GM21737 (cell line): ENCODE results near the gene HOXB7.

Experiments
- ATAC-seq: cut with Tn5 transposase; IDR thresholded peaks from one replicate; pipeline ENCODE4 v1.9.1; 2021; ENCODE audit warnings: mild to moderate bottlenecking, moderate library complexity; ENCODE audit not compliant: unreplicated experiment

HOXB7 gene

GRCh38 chr17:48624118-48624517 lies 13.3 kb upstream of the HOXB7 start:
- no peak for ATAC-seq

- no peak for ATAC-seq
Measured at GRCh38 chr17:48623583-48623982, 12.8 kb upstream of the HOXB7 start.

GRCh38 chr17:48622857-48623256 lies 12.0 kb upstream of the HOXB7 start:
- no peak for ATAC-seq

- no peak for ATAC-seq
Measured at GRCh38 chr17:48621410-48622392, 10.9 kb upstream of the HOXB7 start.

- ATAC-seq, result no peak
Measured at GRCh38 chr17:48620461-48621139, 9.8 kb upstream of the HOXB7 start.

- no peak for ATAC-seq
Measured at GRCh38 chr17:48619826-48620449, 9.1 kb upstream of the HOXB7 start.

- no peak for ATAC-seq
Measured at GRCh38 chr17:48618256-48618896, 7.6 kb upstream of the HOXB7 start.

- ATAC-seq, result no peak
Measured at GRCh38 chr17:48617471-48618255, 6.8 kb upstream of the HOXB7 start.

GRCh38 chr17:48616717-48617470 lies 6.1 kb upstream of the HOXB7 start:
- no peak for ATAC-seq

GRCh38 chr17:48615963-48616716 lies 5.3 kb upstream of the HOXB7 start:
- no peak for ATAC-seq

- no peak for ATAC-seq
Measured at GRCh38 chr17:48615047-48615962, 4.5 kb upstream of the HOXB7 start, which contains the start of gene HOXB8. TSS of gene HOXB8 (minus strand) at chr17:48615292. CDS start at chr17:48614704, 588 bp downstream.

GRCh38 chr17:48613862-48614694 lies 3.3 kb upstream of the HOXB7 start:
- no peak for ATAC-seq

- ATAC-seq, result no peak
Measured at GRCh38 chr17:48612854-48613691, 2.3 kb upstream of the HOXB7 start.

GRCh38 chr17:48612456-48612853 lies 1.6 kb upstream of the HOXB7 start:
- no peak for ATAC-seq

GRCh38 chr17:48611681-48612455 lies 1.1 kb upstream of the HOXB7 start:
- no peak for ATAC-seq
